ENCODE measurements around the gene PET117.
"Not testable (repeated sequence)": the region's sequence is repeated elsewhere in the genome, so short reads cannot be mapped to it uniquely, and the experiment has no call there.

Gene PET117

DNA sequence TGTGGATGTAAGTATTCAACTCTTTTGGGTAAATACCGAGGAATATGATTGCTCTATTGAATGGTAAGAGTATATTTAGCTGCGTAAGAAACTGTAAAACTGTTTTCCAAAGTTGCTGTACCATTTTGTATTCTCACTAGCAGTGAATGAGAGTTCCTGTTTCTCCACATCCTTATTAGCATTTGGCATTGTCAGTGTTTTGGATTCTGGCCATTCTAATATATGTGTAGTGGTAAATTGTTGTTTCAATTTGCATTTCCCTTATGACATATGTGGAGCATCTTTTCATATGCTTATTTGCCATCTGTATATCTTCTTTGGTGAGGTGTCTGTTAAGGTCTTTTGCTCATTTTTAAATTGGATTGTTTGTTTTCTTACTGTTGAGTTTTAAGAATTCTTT, 29.3 kb upstream of the PET117 start:
- TF ChIP-seq, protein P1, sequence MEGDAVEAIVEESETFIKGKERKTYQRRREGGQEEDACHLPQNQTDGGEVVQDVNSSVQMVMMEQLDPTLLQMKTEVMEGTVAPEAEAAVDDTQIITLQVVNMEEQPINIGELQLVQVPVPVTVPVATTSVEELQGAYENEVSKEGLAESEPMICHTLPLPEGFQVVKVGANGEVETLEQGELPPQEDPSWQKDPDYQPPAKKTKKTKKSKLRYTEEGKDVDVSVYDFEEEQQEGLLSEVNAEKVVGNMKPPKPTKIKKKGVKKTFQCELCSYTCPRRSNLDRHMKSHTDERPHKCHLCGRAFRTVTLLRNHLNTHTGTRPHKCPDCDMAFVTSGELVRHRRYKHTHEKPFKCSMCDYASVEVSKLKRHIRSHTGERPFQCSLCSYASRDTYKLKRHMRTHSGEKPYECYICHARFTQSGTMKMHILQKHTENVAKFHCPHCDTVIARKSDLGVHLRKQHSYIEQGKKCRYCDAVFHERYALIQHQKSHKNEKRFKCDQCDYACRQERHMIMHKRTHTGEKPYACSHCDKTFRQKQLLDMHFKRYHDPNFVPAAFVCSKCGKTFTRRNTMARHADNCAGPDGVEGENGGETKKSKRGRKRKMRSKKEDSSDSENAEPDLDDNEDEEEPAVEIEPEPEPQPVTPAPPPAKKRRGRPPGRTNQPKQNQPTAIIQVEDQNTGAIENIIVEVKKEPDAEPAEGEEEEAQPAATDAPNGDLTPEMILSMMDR (IDR thresholded peaks at IDR 0.05; ENCODE audit: insufficient read depth, low read length, poor library complexity, severe bottlenecking) = no peak
- H3K4me3 ChIP-seq (replicated peaks; ENCODE audit: low read depth, low read length) = no peak overlapping the region
- H3K36me3 ChIP-seq (ENCODE audit: control insufficient read depth, insufficient read depth, low read length) = no peaks in the 10 kb centered on the region
- H3K27me3 ChIP-seq (replicated peaks; ENCODE audit: control insufficient read depth, insufficient read depth, low read length) = no peaks in the 10 kb centered on the region; the same call in 1 of the 2 replicates
- no peak for DNase-seq (ENCODE audit: extremely low read depth, insufficient read length)

DNA sequence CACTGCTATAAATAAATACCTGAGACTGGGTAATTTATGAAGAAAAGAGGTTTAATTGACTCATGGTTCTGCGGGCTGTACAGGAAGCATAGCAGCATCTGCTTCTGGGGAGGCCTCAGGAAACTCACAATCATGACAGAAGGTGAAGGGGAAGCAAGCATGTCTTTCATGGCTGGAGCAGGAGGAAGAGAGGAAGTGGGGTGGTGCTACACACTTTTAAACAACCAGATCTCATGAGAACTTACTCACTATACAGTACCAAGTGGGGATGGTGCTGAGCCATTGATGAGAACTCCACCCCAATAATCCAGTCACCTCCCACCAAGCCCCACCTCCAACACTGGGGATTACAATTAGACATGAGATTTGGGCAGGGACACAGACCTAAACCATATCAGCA, 9.1 kb upstream of the PET117 start:
- not testable (repeated sequence) for H3K4me3 ChIP-seq (replicated peaks; ENCODE audit: low read depth, low read length); DNase-seq (ENCODE audit: extremely low read depth, insufficient read length); H3K36me3 ChIP-seq (ENCODE audit: control insufficient read depth, insufficient read depth, low read length); H3K27me3 ChIP-seq (replicated peaks; ENCODE audit: control insufficient read depth, insufficient read depth, low read length)

DNA sequence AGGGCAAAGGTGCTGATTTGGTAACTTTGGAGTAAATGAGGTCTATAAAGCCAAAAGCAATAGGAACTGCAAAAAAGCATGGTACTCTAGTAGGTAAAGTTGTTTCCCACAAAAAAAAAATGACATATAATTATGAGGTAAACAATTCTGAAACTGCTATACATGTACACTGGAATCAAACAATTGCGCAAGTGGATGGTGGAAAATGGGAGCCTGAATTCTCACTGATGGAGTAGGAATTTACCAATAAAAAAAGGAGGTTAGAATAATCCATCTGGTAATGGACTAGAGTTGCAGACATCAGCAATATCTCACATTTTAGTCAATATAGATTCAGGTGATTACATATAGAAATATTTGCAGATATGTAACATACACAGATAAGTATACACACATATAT, 5.0 kb upstream of the PET117 start:
- TF ChIP-seq, protein P1 (IDR thresholded peaks at IDR 0.05; ENCODE audit: insufficient read depth, low read length, poor library complexity, severe bottlenecking) = no peak
- Histone ChIP-seq H3K36me3 (ENCODE audit: control insufficient read depth, insufficient read depth, low read length) (no peaks in the 10 kb centered on the region), H3K4me3 (replicated peaks; ENCODE audit: low read depth, low read length) (no peak overlapping the region), H3K27me3 (replicated peaks; ENCODE audit: control insufficient read depth, insufficient read depth, low read length) (no peaks in the 10 kb centered on the region)
- no peak for DNase-seq (ENCODE audit: extremely low read depth, insufficient read length)

DNA sequence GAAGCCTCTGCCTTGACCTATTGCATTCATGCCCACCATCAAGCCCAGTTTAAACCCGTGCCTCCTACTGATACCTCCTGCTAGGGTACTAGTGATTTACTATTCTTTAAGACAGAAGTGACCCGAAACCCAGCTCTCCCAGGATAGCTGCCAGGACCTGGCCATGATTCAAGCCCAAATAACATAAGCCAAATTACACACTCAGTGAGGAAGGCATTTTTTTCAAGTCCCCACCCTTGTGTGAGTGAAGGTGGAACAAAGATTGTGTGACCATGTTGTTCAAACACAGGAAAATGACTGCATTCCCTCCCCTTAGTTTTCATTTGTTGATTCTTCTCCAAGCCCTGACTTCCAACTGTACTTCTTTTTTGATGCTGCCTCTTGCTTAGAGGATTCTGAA, 3.7 kb upstream of the PET117 start:
- H3K36me3 ChIP-seq (ENCODE audit: control insufficient read depth, insufficient read depth, low read length) = no peaks in the 10 kb centered on the region
- no peaks in the 10 kb centered on the region for H3K27me3 ChIP-seq (replicated peaks; ENCODE audit: control insufficient read depth, insufficient read depth, low read length)
- TF ChIP-seq, protein P1 (IDR thresholded peaks at IDR 0.05; ENCODE audit: insufficient read depth, low read length, poor library complexity, severe bottlenecking) = no peak
- no peak overlapping the region for H3K4me3 ChIP-seq (replicated peaks; ENCODE audit: low read depth, low read length)
- DNase-seq (ENCODE audit: extremely low read depth, insufficient read length) = no peak

DNA sequence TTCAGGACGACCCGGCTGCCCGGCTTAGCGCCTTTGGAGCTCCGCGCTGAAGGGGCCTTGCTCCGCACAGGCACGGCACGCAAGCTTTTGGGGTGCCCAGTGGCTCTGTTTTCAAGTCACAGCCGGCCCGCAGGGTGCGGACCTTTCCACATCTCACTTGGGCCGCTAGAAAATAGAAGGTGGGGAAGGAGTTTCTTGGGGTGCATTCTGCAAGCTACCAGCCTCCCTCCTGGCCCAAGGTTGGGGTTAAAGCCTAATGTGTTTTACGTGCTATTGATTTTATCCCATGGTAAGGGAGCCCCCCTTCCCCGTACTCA, 561 bp downstream of the PET117 start:
- Histone ChIP-seq H3K36me3 (ENCODE audit: control insufficient read depth, insufficient read depth, low read length) (peaks cover 6% of the 10 kb centered on the region), H3K27me3 (replicated peaks; ENCODE audit: control insufficient read depth, insufficient read depth, low read length) (no peaks in the 10 kb centered on the region), H3K4me3 (replicated peaks; ENCODE audit: low read depth, low read length) (peak overlapping the region; percentile 85)
- TF ChIP-seq, protein P1 (IDR thresholded peaks at IDR 0.05; ENCODE audit: insufficient read depth, low read length, poor library complexity, severe bottlenecking) = no peak
- DNase-seq (ENCODE audit: extremely low read depth, insufficient read length) = no peak

DNA sequence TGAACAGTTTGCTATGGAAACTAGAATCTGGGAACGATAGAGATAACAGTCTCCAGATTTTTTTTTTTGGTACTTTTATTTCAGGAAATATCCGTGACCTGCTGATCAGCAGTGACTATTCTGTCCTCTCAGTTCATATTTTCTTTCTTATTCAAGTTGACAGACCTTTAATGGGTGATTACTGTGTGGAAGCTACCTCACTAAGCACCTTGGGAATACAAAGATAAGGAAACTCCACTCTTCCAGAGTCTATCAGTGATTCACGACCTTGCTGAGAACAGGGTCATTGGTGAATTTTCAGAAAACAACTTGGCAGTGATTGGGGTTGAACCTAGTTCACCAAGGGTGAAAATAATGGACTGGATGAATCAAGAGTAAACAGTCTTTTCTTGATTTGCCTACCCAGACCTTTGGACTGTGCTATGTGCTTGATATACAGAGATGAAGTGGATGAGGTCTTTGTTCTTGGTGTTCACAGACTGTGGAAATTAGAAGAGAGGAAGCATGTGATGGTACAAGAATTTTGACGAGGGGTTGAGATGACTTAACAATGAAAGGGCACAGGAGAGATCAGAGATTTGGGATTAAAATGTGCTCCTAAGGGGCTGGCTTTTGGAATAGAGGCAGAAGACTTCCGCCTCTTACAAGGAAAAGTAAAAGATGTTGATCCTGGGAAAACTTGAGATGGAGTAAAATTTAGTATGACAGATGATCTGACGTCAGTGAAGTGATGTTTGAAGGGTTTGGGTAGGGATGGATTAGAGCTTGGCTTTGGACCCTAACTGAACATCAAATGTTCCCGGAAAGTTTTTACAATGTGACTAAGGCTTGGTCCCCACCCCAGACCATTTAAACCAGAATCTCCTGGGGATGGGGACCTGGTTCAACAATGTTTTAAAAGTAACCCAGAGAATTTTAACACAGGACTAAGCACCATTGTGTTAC, 1.2 kb downstream of the PET117 start:
- TF ChIP-seq, protein P1 (IDR thresholded peaks at IDR 0.05; ENCODE audit: insufficient read depth, low read length, poor library complexity, severe bottlenecking) = no peak
- peak overlapping the region; percentile 85 for H3K4me3 ChIP-seq (replicated peaks; ENCODE audit: low read depth, low read length)
- no peaks in the 10 kb centered on the region for H3K27me3 ChIP-seq (replicated peaks; ENCODE audit: control insufficient read depth, insufficient read depth, low read length)
- DNase-seq (ENCODE audit: extremely low read depth, insufficient read length) = no peak
- peaks cover 6% of the 10 kb centered on the region for H3K36me3 ChIP-seq (ENCODE audit: control insufficient read depth, insufficient read depth, low read length)

All from GM06990 (cell line).